NCI-H2081 (cell line): ENCODE results near the gene MMP15.
A peak's percentile ranks its signal among the peaks of the same experiment; 100 is the strongest.

ENCODE experiments used
- DNase-seq, 2 experiments: peaks; one replicate each; lab custom pipeline; 2025; lab: John Stamatoyannopoulos, UW

Gene MMP15

GRCh38 chr16:58035356-58036170 is 10.0 kb downstream of the MMP15 start:
- peak in 1 of 2 experiments; percentile 5 for DNase-seq

GRCh38 chr16:58036943-58037342 is 11.4 kb downstream of the MMP15 start:
- DNase-seq: no peak

GRCh38 chr16:58037365-58038057 is 12.0 kb downstream of the MMP15 start:
- no peak for DNase-seq

- DNase-seq: no peak
Measured at GRCh38 chr16:58038219-58038641, 12.7 kb downstream of the MMP15 start.

- no peak for DNase-seq
Measured at GRCh38 chr16:58039829-58040495, 14.4 kb downstream of the MMP15 start.

GRCh38 chr16:58040496-58040846 is 14.9 kb downstream of the MMP15 start:
- DNase-seq: no peak

- DNase-seq: no peak
Measured at GRCh38 chr16:58040945-58041627, 15.5 kb downstream of the MMP15 start.

GRCh38 chr16:58041628-58041955 is 16.0 kb downstream of the MMP15 start:
- DNase-seq: no peak

- DNase-seq: no peak
Measured at GRCh38 chr16:58042001-58042885, 16.7 kb downstream of the MMP15 start.

GRCh38 chr16:58042886-58043515 is 17.4 kb downstream of the MMP15 start:
- DNase-seq: no peak

GRCh38 chr16:58043571-58044155 is 18.1 kb downstream of the MMP15 start:
- DNase-seq: no peak

- DNase-seq: no peak
Measured at GRCh38 chr16:58044266-58045019, 18.9 kb downstream of the MMP15 start.

GRCh38 chr16:58045096-58045495 is 19.5 kb downstream of the MMP15 start:
- DNase-seq: no peak

- DNase-seq: no peak
Measured at GRCh38 chr16:58046054-58046881, 20.7 kb downstream of the MMP15 start.

GRCh38 chr16:58046936-58047335 is 21.4 kb downstream of the MMP15 start:
- no peak for DNase-seq

GRCh38 chr16:58047557-58048348 is 22.2 kb downstream of the MMP15 start:
- no peak for DNase-seq

GRCh38 chr16:58048494-58049231 is 23.1 kb downstream of the MMP15 start:
- DNase-seq: no peak
